ENCODE results near the gene SPATA9.

SPATA9 gene

DNA sequence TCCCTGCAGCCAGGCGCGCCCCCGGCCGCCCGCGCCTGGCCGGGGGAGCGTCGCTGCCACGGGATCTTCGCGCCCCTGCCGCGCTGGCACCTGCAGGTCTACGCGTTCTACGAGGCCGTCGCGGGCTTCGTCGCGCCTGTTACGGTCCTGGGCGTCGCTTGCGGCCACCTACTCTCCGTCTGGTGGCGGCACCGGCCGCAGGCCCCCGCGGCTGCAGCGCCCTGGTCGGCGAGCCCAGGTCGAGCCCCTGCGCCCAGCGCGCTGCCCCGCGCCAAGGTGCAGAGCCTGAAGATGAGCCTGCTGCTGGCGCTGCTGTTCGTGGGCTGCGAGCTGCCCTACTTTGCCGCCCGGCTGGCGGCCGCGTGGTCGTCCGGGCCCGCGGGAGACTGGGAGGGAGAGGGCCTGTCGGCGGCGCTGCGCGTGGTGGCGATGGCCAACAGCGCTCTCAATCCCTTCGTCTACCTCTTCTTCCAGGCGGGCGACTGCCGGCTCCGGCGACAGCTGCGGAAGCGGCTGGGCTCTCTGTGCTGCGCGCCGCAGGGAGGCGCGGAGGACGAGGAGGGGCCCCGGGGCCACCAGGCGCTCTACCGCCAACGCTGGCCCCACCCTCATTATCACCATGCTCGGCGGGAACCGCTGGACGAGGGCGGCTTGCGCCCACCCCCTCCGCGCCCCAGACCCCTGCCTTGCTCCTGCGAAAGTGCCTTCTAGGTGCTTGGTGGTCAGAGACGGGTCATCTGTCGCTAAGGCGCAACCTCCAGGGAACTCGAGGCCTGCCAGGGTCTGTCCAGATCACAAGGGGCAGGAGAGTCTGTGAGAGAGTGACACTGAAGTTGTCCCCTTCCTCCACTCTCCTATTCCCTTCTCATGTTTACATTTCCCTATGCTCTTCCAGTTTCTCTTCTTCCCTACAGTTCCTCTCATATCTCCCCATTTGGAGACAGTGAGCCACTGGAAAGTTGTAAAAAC lies 61.6 kb downstream of the SPATA9 start:
- H3K9me3 ChIP-seq = no peaks in the 10 kb centered on the region
- peaks cover 23% of the 10 kb centered on the region for H3K27me3 ChIP-seq
- H3K4me2 ChIP-seq = peak overlapping the region; percentile 96
- peak overlapping the region; percentile 96 for H3K27ac ChIP-seq
- peak overlapping the region; percentile 71 for H3K4me3 ChIP-seq
- no peaks in the 10 kb centered on the region for H3K36me3 ChIP-seq
- H3K9ac ChIP-seq = peak overlapping the region; percentile 87
- TF ChIP-seq Cebpa-rat (IDR thresholded peaks at IDR 0.05) = no peak
- peaks cover 44% of the 10 kb centered on the region for H3K4me1 ChIP-seq
- H4K20me1 ChIP-seq = no peaks in the 10 kb centered on the region

GRCh38 chr5:95620030-95620869 lies 62.5 kb downstream of the SPATA9 start, which contains the start of gene GPR150:
TSS of gene GPR150 (plus strand) at chr5:95620087. CDS start at chr5:95620276, 189 bp downstream.
- Histone ChIP-seq H3K4me3 (peak within 1 kb of the TSS; percentile 71), H3K27me3 (peaks cover 23% of the 10 kb centered on the region), H3K9me3 (no peaks in the 10 kb centered on the region), H3K9ac (peak within 1 kb of the TSS; percentile 87), H3K36me3 (no peaks in the 10 kb centered on the region), H3K4me2 (peak within 1 kb of the TSS; percentile 96), H3K27ac (peak within 1 kb of the TSS; percentile 96), H3K4me1 (peaks cover 44% of the 10 kb centered on the region), H4K20me1 (no peaks in the 10 kb centered on the region)
- TF ChIP-seq Cebpa-rat (IDR thresholded peaks at IDR 0.05) = no peak

GRCh38 chr5:95619514-95620029 lies 63.2 kb downstream of the SPATA9 start:
- Histone ChIP-seq H3K4me2 (peak overlapping the region; percentile 96), H3K4me1 (peaks cover 44% of the 10 kb centered on the region), H3K36me3 (no peaks in the 10 kb centered on the region), H3K27me3 (peaks cover 23% of the 10 kb centered on the region), H4K20me1 (no peaks in the 10 kb centered on the region), H3K4me3 (peak overlapping the region; percentile 71), H3K27ac (peak overlapping the region; percentile 96), H3K9me3 (no peaks in the 10 kb centered on the region; the same call in 1 of the 2 replicates), H3K9ac (peak overlapping the region; percentile 87)
- TF ChIP-seq Cebpa-rat (IDR thresholded peaks at IDR 0.05) = no peak

GRCh38 chr5:95619096-95619495 lies 63.7 kb downstream of the SPATA9 start:
- H3K36me3 ChIP-seq = no peaks in the 10 kb centered on the region
- peak overlapping the region; percentile 96 for H3K4me2 ChIP-seq
- peaks cover 23% of the 10 kb centered on the region for H3K27me3 ChIP-seq

GRCh38 chr5:95617057-95617456 lies 65.7 kb downstream of the SPATA9 start:
- no peak for TF ChIP-seq Cebpa-rat (IDR thresholded peaks at IDR 0.05)
- H3K4me1 ChIP-seq = peaks cover 29% of the 10 kb centered on the region
- H3K27ac ChIP-seq = no peak overlapping the region

More at GRCh38 chr5:95619096-95619495, 63.7 kb downstream of the SPATA9 start:
- H3K27ac ChIP-seq = no peak overlapping the region
- no peaks in the 10 kb centered on the region for H4K20me1 ChIP-seq
- TF ChIP-seq Cebpa-rat (IDR thresholded peaks at IDR 0.05) = no peak
- H3K4me1 ChIP-seq = peaks cover 44% of the 10 kb centered on the region
- no peak overlapping the region for H3K4me3 ChIP-seq
- H3K9ac ChIP-seq = 0 out of 2 replicates have a peak overlapping the region, but pooled peaks have one; percentile 87
- peaks cover 4% of the 10 kb centered on the region for H3K9me3 ChIP-seq

GRCh38 chr5:95615164-95615467 lies 67.7 kb downstream of the SPATA9 start:
- no peaks in the 10 kb centered on the region for H3K36me3 ChIP-seq
- no peak for TF ChIP-seq Cebpa-rat (IDR thresholded peaks at IDR 0.05)
- no peak overlapping the region for H3K9ac ChIP-seq
- no peaks in the 10 kb centered on the region for H4K20me1 ChIP-seq
- peaks cover 18% of the 10 kb centered on the region for H3K27me3 ChIP-seq
- H3K9me3 ChIP-seq = peaks cover 23% of the 10 kb centered on the region
- H3K4me1 ChIP-seq = peaks cover 12% of the 10 kb centered on the region
- no peak overlapping the region for H3K4me2 ChIP-seq
- H3K4me3 ChIP-seq = no peak overlapping the region
- no peak overlapping the region for H3K27ac ChIP-seq

More at GRCh38 chr5:95617057-95617456, 65.7 kb downstream of the SPATA9 start:
- Histone ChIP-seq H3K9me3 (peaks cover 23% of the 10 kb centered on the region), H3K27me3 (peaks cover 23% of the 10 kb centered on the region), H4K20me1 (no peaks in the 10 kb centered on the region), H3K4me2 (no peak overlapping the region), H3K36me3 (no peaks in the 10 kb centered on the region), H3K9ac (no peak overlapping the region), H3K4me3 (no peak overlapping the region)

DNA sequence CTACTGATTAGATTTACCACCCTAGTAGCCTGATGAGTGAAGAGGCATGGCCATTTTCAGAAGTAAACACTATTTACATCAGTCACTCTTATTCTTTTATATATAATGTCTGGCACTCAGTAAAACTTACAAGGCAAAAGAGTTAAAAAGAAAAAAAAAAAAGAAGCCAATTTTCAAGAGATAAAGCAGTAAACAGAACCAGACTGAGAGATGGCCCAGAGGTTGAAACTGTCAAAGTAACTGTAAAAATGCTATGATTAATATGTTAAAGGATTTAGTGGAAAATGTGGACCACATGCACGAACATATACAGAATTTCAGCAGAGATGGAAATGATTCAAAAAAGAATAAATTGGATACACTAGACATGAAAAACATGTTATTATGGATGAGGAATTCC lies 69.3 kb downstream of the SPATA9 start:
- peaks cover 2% of the 10 kb centered on the region; the same call in 1 of the 2 replicates for H3K27me3 ChIP-seq
- no peak overlapping the region for H3K27ac ChIP-seq
- H3K36me3 ChIP-seq = no peaks in the 10 kb centered on the region
- H3K4me2 ChIP-seq = no peak overlapping the region
- TF ChIP-seq Cebpa-rat (IDR thresholded peaks at IDR 0.05) = no peak
- no peaks in the 10 kb centered on the region for H3K4me1 ChIP-seq
- no peak overlapping the region for H3K9ac ChIP-seq
- no peak overlapping the region for H3K4me3 ChIP-seq
- no peaks in the 10 kb centered on the region for H4K20me1 ChIP-seq
- H3K9me3 ChIP-seq = peaks cover 23% of the 10 kb centered on the region

DNA sequence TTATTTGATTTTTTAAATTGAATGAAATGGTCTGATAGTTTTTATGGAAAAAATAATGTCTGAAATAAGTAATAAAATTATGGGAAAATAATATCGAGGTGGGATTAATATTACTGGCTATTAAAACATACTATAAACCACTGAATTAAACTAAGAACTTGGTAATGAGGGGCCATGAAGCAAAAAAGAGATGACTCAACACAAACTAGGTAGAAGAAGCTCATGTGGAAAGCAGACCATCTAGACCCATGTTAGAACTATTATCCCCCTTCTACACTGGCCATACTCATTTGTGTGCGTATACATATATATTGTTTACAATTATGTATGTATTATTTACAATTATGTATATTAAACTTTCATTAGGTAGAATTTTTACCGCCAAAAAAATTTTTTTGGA lies 71.4 kb downstream of the SPATA9 start:
- H3K27me3 ChIP-seq = no peaks in the 10 kb centered on the region
- TF ChIP-seq Cebpa-rat (IDR thresholded peaks at IDR 0.05) = no peak
- H3K4me3 ChIP-seq = no peak overlapping the region
- no peaks in the 10 kb centered on the region for H3K36me3 ChIP-seq
- H4K20me1 ChIP-seq = no peaks in the 10 kb centered on the region
- no peak overlapping the region for H3K9ac ChIP-seq
- peaks cover 23% of the 10 kb centered on the region for H3K9me3 ChIP-seq
- no peak overlapping the region for H3K27ac ChIP-seq
- H3K4me2 ChIP-seq = no peak overlapping the region
- H3K4me1 ChIP-seq = no peaks in the 10 kb centered on the region

DNA sequence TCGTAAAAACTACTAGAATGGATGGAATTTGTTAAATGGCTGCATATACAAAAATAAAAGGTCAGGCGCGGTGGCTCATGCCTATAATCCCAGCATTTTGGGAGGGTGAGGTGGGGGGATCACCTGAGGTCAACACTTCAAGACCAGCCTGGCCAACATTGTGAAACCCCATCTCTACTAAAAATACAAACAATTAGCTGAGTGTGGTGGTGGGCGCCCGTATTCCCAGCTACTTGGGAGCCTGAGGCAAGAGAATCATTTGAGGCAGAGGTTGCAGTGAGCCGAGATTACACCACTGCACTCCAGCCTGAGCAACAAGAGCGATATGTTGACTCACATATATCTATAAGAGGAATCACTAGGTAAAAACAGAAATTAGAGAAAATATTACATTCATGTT lies 72.2 kb downstream of the SPATA9 start:
- no peak overlapping the region for H3K4me2 ChIP-seq
- no peak overlapping the region for H3K4me3 ChIP-seq
- H3K9ac ChIP-seq = no peak overlapping the region
- no peaks in the 10 kb centered on the region for H3K27me3 ChIP-seq
- no peaks in the 10 kb centered on the region for H4K20me1 ChIP-seq
- H3K4me1 ChIP-seq = no peaks in the 10 kb centered on the region
- no peak for TF ChIP-seq Cebpa-rat (IDR thresholded peaks at IDR 0.05)
- H3K27ac ChIP-seq = no peak overlapping the region
- H3K9me3 ChIP-seq = peaks cover 23% of the 10 kb centered on the region
- no peaks in the 10 kb centered on the region for H3K36me3 ChIP-seq
